HG02938 (cell line): Measurements from ENCODE around the gene SLC2A1.
"Not testable (repeated sequence)": the region's sequence is repeated elsewhere in the genome, so short reads cannot be mapped to it uniquely, and the experiment has no call there.

Experiments
- ATAC-seq: cut with Tn5 transposase; IDR thresholded peaks from one replicate; pipeline ENCODE4 v1.9.1; 2021; ENCODE audit warnings: mild to moderate bottlenecking, moderate library complexity; ENCODE audit not compliant: unreplicated experiment

Gene SLC2A1

DNA sequence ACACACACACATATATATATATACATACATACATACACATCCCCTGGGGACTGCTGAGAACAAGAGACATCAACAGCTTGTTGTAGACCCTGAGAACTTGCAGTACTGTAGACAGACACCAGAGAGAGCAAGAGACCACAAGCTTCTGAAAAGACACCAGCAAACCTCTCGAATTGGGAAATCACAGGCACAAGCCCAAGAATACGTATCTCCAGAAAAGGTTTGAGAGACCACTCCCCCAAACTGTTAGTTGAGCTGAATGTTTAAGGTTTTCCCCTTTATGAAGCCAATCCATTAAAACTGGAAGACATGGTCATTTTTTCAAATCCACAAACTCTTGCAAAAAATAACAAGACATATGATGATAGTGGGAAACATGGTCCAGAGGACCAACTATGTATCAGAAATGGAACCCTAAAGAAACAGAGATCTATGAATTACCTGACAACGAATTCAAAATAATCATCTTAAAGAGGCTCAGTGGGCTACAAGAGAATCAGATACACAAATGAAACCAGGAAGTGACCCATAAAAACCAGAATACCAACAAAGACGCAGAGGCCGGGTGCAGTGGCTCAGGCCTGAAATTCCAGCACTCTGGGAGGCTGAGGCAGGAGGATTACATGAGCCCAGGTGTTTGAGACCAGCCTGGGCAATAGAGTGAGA is 45.1 kb downstream of the SLC2A1 start:
- no peak for ATAC-seq

- no peak for ATAC-seq
Measured at GRCh38 chr1:42910985-42911384, 47.7 kb downstream of the SLC2A1 start.

DNA sequence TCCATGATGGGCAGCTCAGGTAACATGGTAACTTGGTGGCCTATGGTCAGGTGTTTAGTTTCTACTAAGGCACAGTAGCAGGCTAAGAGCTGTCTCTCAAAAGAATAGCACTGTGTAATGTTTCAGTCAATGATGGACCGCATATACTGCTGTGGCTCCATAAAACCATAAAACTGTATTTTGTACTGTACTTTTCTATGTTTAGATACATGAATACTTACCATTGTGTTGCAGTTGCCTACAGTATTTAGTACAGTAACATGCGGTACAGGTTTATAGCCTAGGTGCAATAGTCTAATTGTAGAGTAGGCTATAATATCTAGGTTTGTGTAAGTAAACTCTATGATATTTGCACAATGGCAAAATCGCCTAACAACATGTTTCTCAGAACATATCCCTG is 50.6 kb downstream of the SLC2A1 start:
- no peak for ATAC-seq

DNA sequence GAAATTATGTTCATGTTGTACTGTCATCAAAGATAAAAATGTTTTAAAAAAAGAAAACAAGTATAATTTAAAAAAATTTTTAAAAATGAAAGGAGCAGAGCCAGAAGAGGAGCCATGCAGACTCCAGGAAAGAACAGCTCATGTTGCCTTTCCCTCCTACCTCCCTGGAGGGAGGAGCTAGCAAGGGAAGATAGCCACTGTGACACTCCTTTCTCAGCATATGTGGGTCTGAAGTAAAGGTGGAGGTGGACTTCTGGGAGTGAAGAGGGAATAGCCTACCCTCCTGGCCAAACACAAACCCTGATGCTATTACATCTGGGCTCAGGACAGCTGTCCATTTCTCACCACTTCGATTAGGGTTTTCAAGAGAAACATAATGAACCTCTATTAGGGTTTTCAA is 54.2 kb downstream of the SLC2A1 start:
- no peak for ATAC-seq

GRCh38 chr1:42899960-42900359 is 58.7 kb downstream of the SLC2A1 start:
- ATAC-seq = not testable (repeated sequence)

GRCh38 chr1:42891465-42892138 is 67.1 kb downstream of the SLC2A1 start:
- ATAC-seq = no peak

DNA sequence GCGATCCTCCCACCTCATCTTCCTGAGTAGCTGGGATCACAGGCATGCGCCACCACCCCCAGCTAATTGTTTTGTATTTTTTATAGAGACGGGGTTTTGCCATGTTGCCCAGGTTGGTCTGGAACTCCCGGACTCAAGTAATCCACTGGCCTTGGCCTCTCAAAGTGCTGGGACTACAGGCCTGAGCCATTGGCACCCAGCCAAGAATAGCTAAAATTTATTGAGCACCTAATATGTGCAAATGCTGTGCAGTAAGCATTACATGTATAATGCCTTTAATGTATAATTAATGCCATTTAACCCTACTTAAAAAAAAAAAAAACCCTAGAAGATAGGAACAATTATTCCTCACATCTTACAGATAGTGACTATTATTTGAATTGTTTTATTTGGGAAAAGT is 69.4 kb downstream of the SLC2A1 start:
- ATAC-seq = no peak

DNA sequence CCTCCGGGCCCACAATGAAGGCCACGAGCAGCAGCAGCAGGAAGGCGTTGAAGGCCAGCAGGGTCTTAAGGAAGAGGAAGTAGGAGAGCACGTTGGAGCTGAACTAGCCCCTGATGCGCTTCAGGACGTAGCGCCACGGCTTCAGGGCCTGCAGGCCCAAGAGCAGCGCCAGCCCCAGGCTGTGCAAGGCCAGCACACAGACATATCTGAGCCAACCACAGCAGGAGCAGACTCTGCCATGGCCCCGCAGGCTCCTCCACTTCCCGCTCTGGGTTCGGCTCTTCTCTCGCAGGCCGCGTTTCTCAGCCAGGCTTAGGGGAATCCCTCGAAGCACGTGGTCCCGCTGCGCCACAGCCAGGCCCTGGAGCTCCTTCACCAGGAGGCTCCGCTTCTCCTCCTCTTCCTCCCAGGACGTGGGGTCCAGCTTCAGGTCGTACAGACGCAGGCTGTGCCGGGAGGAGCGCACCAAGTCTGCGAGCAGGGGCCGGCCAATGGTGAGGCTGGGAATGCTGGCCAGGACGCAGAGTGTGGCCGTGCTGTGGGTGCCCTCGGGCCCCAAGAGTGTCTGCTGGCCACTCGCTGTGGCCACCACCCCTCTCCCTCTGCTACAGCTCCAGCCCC is 70.5 kb downstream of the SLC2A1 start:
- ATAC-seq = no peak

DNA sequence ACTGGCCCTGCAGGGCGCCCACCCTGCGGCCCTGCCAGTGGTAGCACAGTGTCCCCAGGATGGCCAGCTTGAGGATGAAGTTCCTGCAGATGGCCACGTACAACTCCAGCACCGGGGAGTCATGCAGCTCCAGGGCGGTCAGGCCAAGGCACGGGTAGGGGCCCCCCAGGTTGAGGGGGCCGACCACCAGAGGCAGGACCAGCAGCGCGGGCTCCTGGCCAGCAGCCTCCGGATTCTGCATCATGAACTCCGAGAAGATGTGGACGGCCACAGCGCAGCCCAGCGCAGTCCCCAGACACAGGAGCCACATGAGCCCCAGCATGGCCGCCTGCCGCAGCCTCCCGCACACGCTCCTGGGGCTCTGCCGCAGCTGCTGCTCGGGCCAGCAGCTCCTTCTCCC is 71.3 kb downstream of the SLC2A1 start:
- no peak for ATAC-seq

- ATAC-seq = no peak
Measured at GRCh38 chr1:42886800-42887199, 71.9 kb downstream of the SLC2A1 start.

- no peak for ATAC-seq
Measured at GRCh38 chr1:42886046-42886739, 72.5 kb downstream of the SLC2A1 start.

- ATAC-seq = no peak
Measured at GRCh38 chr1:42880384-42880783, 78.3 kb downstream of the SLC2A1 start.

DNA sequence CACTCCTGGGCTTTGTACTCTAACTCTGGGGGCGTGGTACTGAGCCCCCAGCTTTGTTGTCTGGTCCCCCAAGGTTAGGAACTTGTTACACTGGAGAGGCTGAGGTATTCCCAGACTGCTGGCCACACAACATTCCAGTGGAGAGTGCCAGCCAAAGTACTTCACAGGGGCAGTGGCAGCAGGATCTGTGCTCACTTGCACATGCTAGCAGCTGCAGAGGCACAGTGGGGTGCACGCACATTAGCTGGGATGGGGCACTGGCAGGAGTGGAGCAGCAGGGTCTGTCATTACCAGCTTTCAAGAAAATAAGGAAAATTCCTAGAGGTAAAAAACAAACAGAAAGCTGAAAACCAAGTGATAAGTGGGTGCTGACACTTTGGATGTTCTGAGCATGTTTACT is 81.3 kb downstream of the SLC2A1 start:
- ATAC-seq = no peak

DNA sequence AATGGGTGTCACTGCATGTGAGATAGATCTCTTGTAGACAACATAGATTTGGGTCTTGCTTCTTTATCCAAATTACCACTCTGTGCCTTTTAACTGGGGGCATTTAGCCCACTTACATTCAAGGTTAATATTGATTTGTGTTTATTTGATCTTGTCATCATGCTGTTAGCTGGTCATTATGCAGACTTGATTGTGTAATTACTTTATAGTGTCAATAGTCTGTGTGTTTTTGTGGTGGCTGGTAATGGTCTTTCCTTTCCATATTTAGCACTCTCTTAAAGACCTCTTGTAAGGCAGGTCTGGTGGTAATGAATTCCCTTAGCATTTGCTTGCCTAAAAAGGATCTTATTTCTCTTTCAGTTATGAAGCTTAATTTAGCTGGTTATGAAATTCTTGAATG is 82.7 kb downstream of the SLC2A1 start:
- no peak for ATAC-seq
